GM18505 (cell line): ENCODE measurements around the gene THPO.

ENCODE experiments used
- ATAC-seq: cut with Tn5 transposase; IDR thresholded peaks from one replicate; pipeline ENCODE4 v1.9.1; 2021; ENCODE audit not compliant: unreplicated experiment
- POLR2A ChIP-seq: IDR thresholded peaks from 4 replicates; pipeline ENCODE4 v1.6.1; 2011; ENCODE audit warnings: borderline replicate concordance; ENCODE audit not compliant: insufficient read depth, insufficient read length; ENCODE audit errors: extremely low read depth

Gene THPO

DNA sequence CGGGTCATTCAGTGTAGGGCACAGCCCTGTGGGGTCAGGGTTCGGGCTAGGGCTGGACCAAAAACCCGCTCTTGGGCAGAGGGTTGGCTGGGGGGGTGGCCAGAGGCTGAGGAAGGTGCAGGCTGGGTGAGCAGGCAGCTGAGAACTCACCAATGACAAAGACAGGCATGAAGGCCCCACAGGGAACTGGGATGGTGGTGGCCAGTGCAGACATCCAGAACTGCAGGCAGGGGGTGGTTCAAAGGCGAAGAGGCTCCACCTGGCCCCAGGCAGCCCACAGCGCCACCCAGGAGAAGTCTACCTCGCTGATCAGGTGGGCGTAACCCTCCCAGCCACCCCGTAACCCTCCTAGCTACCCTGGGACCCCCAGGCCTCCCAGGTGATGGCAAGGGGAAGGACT lies 23.3 kb downstream of the THPO start:
- ATAC-seq = no peak
- no peak for TF ChIP-seq POLR2A

DNA sequence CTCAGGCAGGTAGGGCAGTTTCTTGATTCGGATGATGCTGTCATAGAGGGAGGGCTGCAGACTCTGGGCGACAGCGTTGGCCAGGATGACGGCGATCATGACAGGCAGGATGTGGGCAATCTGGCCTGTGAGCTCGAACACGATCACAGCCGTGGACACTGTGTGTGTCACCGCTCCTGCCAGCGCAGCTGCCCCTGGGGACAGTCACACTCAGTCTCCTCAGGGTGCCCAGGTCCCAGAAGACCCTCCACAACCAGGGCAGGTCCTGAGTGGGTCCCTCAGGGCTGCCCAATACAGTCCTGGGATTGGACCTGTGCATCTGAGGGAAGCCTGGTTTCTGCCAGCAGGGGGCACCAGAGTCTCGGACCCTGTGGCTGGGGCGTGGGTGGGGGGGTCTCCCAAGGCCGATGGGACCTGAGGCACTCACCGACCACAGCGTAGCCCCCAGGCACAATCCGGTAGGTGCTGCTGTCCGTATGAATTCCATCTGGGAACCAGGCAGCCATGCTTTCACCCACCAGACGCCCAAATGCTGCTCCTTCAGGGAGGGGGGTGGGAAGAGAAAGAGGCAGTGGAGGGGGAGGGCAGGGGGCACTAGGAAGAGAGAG lies 23.8 kb downstream of the THPO start:
- no peak for TF ChIP-seq POLR2A
- no peak for ATAC-seq

DNA sequence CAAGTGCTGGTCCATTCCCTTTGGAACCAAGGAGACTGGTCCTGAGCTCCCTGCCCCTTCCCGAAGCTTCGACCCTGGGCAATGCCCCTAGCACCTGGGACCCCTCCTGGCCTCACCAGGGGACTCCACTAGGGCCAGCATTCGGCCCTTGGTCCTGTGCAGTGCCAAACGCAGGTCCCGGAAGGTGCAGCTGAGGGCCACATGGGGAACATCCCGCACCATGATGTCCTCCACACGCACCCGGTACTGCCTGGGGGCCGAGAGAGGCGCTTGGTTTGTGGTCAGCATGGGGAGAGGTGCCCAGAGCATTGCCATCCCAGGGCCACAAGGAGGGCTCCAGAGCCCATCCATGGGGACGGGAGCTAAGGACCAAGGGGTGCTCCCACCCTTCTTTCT lies 24.5 kb downstream of the THPO start:
- ATAC-seq = no peak
- TF ChIP-seq POLR2A = no peak

DNA sequence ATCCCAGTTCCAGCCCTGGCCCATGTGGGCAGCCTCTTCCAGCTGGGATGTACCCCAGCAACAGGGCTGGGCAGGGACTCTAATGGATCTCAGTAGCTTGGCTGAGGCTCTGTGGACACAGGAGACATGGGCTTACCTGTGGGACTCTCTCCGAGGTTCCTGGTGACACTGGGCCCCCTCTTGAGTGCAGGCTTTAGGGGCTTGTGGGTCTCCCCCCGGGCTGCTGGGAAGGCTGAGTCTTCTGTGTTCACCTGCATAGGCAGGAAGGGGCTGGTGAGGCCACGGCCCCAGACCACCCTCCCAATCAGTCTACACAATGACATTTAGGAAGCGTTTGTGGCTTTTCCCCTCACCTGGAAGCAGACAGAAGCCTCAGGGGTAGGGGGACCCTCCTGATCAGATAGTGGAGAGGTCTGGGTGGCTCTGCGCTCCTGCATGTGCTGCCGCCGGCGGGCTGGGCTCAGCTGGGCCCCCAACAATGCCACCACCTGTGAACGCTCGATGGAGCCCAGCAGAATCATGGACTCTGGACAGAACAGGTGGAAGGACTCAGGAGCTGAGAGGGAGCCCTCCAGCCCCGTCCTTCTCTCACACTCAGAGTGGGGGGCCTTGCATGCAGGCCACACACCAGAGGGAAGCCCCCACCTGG lies 25.0 kb downstream of the THPO start:
- no peak for TF ChIP-seq POLR2A
- ATAC-seq = no peak

DNA sequence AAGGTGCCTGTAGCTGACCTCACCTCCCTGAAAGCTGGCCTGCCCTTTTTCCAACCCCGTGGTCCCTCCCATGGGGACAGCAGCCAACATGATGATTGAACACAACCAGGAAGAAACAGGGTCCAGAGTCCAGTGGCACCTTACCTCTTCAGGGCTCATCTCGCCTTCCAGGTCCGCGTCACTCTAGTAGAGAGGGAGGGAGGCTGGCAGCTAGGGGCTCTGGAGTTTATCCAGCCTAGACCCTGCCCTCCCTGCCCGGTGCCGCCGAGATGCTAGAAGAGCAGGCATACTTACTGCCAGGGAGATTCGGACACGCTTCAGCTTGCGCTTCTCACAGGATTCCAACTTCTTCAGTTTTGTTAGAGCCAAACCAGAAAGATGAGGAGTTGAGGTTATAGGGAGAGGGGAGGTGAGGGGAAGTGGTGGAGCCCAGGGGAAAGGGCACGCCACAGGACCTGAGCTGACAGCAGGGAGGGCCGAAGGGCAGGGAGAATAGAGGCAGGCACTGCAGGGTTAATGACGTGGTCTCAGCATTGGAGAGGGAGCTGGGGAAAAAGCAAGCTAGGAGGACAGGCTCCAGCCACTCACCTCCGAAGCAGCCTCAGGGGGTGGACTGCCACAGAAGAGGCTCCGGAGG lies 25.7 kb downstream of the THPO start:
- no peak for ATAC-seq
- TF ChIP-seq POLR2A = no peak

DNA sequence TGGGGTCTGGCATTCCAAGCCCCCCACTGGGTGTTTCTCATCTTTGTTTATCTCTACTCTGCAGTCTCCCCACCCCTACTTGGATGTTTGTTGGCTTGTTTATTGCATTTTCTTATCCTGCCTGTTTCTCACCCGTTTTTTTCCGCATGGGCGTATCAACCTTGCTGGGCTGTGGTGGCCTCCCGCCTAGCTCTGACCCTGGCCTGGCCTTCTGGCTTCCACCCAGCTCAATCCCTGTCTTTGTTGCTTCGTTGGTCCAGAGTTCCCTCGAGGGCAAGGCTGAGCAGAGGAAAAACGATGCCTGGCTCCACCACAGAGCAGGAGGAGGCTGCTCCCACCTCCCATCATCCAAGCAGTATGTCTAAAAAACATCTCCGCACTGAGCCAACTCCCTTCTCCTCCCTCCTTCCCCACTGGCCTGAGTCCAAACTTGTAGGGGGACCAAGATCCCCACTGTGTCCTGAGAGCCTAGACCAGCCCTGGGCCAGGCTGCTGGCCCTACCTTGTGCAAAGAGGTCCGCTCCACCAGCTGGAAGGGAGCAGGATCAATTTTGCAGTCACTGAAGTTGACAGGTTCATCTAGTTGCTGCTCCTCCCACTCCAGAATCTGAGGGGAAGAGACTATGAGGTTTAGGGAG lies 26.4 kb downstream of the THPO start:
- no peak for TF ChIP-seq POLR2A
- ATAC-seq = no peak

DNA sequence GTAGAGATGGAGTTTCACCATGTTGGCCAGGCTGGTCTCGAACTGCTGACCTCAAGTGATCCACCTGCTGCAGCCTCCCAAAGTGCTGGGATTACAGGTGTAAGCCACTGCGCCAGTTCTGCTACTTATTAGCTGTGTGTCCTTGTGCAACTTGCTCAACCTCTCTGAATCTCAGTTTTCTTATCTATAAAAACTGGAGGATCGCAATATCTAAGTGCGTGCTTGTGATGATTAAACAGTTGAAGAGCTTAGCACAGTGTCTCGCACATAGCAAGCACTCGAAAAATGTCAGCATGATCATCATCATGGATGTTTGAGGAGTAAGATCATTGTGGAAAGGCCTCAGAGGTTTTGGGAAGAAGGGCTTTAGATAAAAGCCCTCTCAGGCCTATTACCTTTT lies 27.4 kb downstream of the THPO start:
- no peak for ATAC-seq
- TF ChIP-seq POLR2A = no peak

DNA sequence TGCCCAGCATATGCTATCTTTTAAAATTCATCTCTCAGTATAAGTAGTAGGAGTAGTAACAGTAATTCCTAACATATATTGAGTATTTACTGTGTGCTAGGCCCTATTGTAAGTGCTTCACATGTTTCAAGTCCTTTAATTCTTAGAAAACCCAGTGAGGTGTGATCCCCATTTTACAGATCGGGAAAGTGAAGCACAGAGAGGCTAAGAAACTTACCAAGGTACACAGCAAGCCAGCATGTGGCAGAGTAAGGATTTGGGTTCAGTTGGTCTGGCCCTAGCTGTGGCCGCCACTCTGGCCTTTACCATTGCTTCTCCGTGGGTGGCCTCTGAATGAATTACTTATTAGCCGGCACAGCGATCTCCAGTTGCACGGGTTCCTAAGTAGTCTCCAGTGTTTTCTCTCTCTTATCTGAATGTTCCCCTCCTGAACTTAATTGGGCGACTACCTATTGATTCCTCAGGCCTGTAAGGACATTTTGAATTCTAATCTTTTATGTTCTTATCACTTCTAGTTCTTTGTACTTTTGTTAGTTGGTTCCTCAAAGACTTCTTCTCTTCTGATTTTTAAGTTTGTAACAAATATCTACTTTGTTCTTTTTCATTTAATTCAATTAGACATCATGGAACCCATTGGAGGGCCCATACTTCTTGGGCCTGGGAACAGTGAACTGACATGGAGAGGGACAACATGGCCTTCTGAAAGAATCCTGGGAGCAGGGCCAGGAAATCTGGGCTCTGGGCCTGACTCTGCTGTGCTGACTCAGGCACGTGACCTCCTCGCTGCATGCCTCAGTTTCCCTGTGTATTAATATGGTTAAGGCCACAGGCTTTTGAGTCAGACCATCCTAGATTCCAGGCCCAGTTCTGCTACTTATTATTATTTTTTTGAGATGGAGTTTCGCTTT lies 28.2 kb downstream of the THPO start:
- ATAC-seq = no peak
- no peak for TF ChIP-seq POLR2A

DNA sequence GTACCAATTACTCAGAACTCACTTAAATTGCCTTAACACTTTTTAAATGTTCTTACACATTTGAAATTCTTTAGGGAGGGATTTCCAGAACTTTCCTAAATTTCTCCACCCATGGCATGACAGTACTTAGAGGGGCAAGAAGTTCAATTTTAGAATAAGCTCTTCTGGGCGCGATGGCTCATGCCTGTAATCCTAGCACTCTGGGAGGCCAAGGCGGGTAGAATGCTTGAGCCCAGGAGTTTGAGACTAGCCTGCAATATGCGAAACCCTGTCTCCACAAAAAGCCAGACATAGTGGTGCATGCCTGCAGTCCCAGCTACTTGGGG lies 30.0 kb downstream of the THPO start:
- no peak for ATAC-seq
- TF ChIP-seq POLR2A = no peak

DNA sequence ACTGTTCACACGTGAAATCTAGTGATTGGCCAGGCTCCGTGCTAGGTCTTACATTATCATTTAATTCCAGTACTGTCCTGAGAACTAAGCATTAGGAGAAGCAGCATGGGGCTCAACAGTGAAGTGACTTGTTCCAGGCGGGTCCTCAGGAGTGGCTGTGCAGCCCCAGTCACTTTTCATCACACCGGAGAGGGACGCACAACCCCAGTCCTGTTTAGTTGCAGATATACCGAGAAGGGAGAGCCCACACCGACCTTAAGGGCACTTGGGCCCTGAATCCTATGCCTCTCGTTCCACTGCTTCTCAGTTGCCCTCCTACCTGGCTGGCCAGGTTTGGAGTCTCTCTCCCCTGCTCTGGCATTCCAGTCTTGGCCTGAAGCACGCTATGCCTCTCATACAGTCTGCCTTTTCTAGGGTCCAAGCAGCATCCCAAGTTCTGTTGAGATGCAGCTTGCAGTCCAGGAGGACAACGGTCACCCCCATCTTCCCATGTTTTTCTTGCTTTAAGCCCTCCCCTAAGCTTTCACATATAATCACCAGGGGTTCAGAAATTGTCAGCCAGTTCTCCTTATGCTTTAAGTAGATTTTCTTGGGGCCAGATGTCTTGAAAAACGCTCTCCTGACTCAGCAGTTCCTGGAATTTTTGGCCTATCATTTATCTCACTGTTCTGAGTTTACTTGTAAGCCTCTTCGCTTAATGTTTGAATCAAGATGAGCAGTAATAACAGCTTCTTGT lies 30.5 kb downstream of the THPO start:
- no peak for TF ChIP-seq POLR2A
- ATAC-seq = no peak

DNA sequence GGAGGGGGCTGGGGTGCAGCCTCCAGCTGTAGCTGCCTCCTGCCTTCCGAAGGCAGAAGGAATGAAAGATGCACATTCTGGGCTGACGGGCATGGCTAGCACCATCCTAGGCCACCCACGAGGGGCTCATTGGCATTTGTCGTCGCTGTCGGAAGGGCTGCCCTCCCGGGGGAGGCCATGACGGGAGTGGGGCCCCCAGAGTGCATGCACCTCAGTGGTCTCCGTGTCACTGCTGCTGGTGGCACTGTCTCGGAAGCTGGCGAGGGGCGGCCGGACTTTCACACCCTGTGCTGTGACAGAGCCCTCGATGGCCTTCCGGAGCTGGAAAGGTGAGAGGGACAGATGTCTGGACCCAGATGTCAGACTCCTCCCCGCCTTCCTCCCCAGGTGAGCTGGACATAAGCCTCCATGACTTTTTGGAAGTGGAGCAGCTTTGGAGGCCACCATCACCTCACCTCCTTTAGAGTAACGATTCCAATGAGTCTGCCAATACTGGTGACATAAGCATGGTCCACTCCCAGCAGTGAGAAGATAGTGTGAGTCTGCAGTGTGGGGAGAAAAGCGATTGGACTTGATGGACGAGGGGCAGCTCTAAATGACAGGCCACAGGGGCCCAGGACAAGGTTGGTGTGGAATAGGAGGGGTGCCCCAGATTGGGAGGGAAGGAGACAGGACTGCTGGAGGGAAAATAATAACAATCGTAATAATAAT lies 31.4 kb downstream of the THPO start:
- no peak for ATAC-seq

More for the DNA sequence above, 31.4 kb downstream of the THPO start:
- no peak for TF ChIP-seq POLR2A
